OCI-LY7 (cell line): Measurements from ENCODE around the gene BMP4. TPM values are rescaled to one million over a fixed set of nuclear protein-coding genes. Genes with fewer than 3 reads are reported as not detected.

Source experiments
- BruUV-seq: library from RNA; stranded (reverse); fragments of 400-500 nt; replicated peaks from 2 replicates; lab custom pipeline; 2021; lab: Mats Ljungman, UMichigan
- CTCF ChIA-PET: fragments of 300-600 bp; sonication (Branson Sonifier 250); formaldehyde crosslinking; loops from one replicate; lab custom pipeline; 2022; ENCODE audit warnings: antibody characterized with exemption; ENCODE audit not compliant: unreplicated experiment; lab: Charles Lee
- POLR2A ChIA-PET: fragments of 300-600 bp; sonication (Branson Sonifier 250); formaldehyde crosslinking; loops from one replicate; lab custom pipeline; 2022; ENCODE audit warnings: antibody characterized with exemption; lab: Charles Lee
- DNase-seq: peaks from one replicate; pipeline ENCODE4 v3.0.0-alpha.2; 2015; ENCODE audit warnings: low spot score
- H2AFZ ChIP-seq: fragments of 200-600 bp; sonication (generic), shearing (Covaris generic); 2 replicates; pipeline ENCODE4 v1.6.1; 2014; ENCODE audit warnings: mild to moderate bottlenecking, antibody characterized with exemption, low read length, moderate library complexity
- H3K27ac ChIP-seq: fragments of 200-600 bp; sonication (generic); 2 replicates; pipeline ENCODE4 v1.5.1; 2014; ENCODE audit warnings: mixed run types, low read depth, mild to moderate bottlenecking, moderate library complexity, low read length, inconsistent platforms; ENCODE audit not compliant: poor library complexity, severe bottlenecking
- H3K36me3 ChIP-seq: fragments of 200-600 bp; sonication (generic); 2 replicates; pipeline ENCODE4 v1.6.1; 2014; ENCODE audit warnings: mild to moderate bottlenecking, antibody characterized with exemption, low read length, moderate library complexity, mixed read lengths; ENCODE audit not compliant: insufficient read depth
- H3K4me1 ChIP-seq: fragments of 200-600 bp; sonication (generic); 2 replicates; pipeline ENCODE4 v1.5.1; 2014; ENCODE audit warnings: mild to moderate bottlenecking, low read length; ENCODE audit not compliant: insufficient read depth, poor library complexity, severe bottlenecking
- H3K4me2 ChIP-seq: fragments of 200-600 bp; sonication (generic); 2 replicates; pipeline ENCODE4 v1.6.1; 2014; ENCODE audit warnings: mild to moderate bottlenecking, low read length
- H3K4me3 ChIP-seq: fragments of 200-600 bp; sonication (generic); 2 replicates; pipeline ENCODE4 v1.5.1; 2014; ENCODE audit warnings: mild to moderate bottlenecking, low read depth, low read length; ENCODE audit not compliant: poor library complexity, severe bottlenecking
- H3K79me2 ChIP-seq: fragments of 200-600 bp; sonication (generic); 2 replicates; pipeline ENCODE4 v1.6.1; 2016; ENCODE audit warnings: low read depth, mild to moderate bottlenecking, low read length, moderate library complexity, mixed read lengths; ENCODE audit not compliant: insufficient read depth
- H3K9me2 ChIP-seq: fragments of 200-600 bp; sonication (generic); 2 replicates; pipeline ENCODE4 v1.6.1; 2016; ENCODE audit warnings: mild to moderate bottlenecking, low read length, mixed read lengths; ENCODE audit not compliant: insufficient read depth
- H3K9me3 ChIP-seq: fragments of 200-600 bp; sonication (generic); 2 replicates; pipeline ENCODE4 v1.6.1; 2014; ENCODE audit warnings: mild to moderate bottlenecking, mixed run types, low read length, mixed read lengths
- H4K20me1 ChIP-seq: fragments of 200-600 bp; sonication (generic); 2 replicates; pipeline ENCODE4 v1.6.1; 2014; ENCODE audit warnings: mild to moderate bottlenecking, antibody characterized with exemption, low read length, moderate library complexity, mixed read lengths; ENCODE audit not compliant: insufficient read depth
- EZH2phosphoT487 ChIP-seq: fragments of 200-600 bp; sonication (generic); IDR thresholded peaks from 2 replicates; pipeline ENCODE4 v1.6.1; 2018; ENCODE audit warnings: low read depth, borderline replicate concordance, mild to moderate bottlenecking, mixed run types, antibody characterized with exemption, low read length, moderate library complexity, mixed read lengths
- intact Hi-C: fragments of 100-400 bp; cut with micrococcal nuclease; formaldehyde crosslinking; loops from one replicate; pipeline ENCODE4 v1.10.0; 2022; ENCODE audit not compliant: unreplicated experiment
- total RNA-seq, 2 experiments: library from RNA; depleted of rRNA in 1 of 2; stranded (reverse); fragments of >200 nt in 1 of 2; shearing (Covaris generic) in 1 of 2; gene quantifications; 2 replicates each; pipeline ENCODE4 v1.2.3, GENCODE V29; 2014 to 2022
- TF ChIP-seq, protein P1 (sequence below): fragments of 200-600 bp; sonication (generic); conservative IDR thresholded peaks from 2 replicates; pipeline ENCODE4 v1.5.1; 2014; ENCODE audit warnings: mild to moderate bottlenecking, antibody characterized with exemption, low read length, moderate library complexity, mixed read lengths

Gene BMP4
- total RNA-seq, 2 experiments from 2014 or later, result not detected

GRCh38 chr14:53929871-53930715 is 26.5 kb downstream of the BMP4 start:
- DNase-seq, result peak; percentile 50
- H3K4me2 ChIP-seq, result no peak overlapping the region
- ChIA-PET CTCF (no interaction called here), POLR2A (no interaction called here)
- BruUV-seq, result no TSS peak
- no peak overlapping the region for H2AFZ ChIP-seq
- no peaks in the 10 kb centered on the region for H3K9me2 ChIP-seq
- no peaks in the 10 kb centered on the region for H3K79me2 ChIP-seq
- H3K36me3 ChIP-seq, result no peaks in the 10 kb centered on the region
- H3K27ac ChIP-seq, result no peak overlapping the region
- no peak overlapping the region for H3K4me3 ChIP-seq
- H3K4me1 ChIP-seq, result no peaks in the 10 kb centered on the region
- H3K9me3 ChIP-seq, result no peaks in the 10 kb centered on the region
- no peaks in the 10 kb centered on the region for H4K20me1 ChIP-seq
- intact Hi-C loops, result loop anchor here (10.0 kb wide), 1 partner anchor 395 kb away; no protein-coding TSS in a partner anchor
- no peak for TF ChIP-seq EZH2phosphoT487
- TF ChIP-seq, protein P1, sequence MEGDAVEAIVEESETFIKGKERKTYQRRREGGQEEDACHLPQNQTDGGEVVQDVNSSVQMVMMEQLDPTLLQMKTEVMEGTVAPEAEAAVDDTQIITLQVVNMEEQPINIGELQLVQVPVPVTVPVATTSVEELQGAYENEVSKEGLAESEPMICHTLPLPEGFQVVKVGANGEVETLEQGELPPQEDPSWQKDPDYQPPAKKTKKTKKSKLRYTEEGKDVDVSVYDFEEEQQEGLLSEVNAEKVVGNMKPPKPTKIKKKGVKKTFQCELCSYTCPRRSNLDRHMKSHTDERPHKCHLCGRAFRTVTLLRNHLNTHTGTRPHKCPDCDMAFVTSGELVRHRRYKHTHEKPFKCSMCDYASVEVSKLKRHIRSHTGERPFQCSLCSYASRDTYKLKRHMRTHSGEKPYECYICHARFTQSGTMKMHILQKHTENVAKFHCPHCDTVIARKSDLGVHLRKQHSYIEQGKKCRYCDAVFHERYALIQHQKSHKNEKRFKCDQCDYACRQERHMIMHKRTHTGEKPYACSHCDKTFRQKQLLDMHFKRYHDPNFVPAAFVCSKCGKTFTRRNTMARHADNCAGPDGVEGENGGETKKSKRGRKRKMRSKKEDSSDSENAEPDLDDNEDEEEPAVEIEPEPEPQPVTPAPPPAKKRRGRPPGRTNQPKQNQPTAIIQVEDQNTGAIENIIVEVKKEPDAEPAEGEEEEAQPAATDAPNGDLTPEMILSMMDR, result peak; percentile 84

GRCh38 chr14:53927171-53927570 is 29.5 kb downstream of the BMP4 start:
- no peak for TF ChIP-seq EZH2phosphoT487
- TF ChIP-seq, protein P1, result no peak
- CTCF ChIA-PET, result no interaction called here
- intact Hi-C loops, result no loop called here

More at GRCh38 chr14:53927171-53927570, 29.5 kb downstream of the BMP4 start:
- H3K79me2 ChIP-seq, result no peaks in the 10 kb centered on the region
- no peaks in the 10 kb centered on the region for H3K4me1 ChIP-seq
- H4K20me1 ChIP-seq, result no peaks in the 10 kb centered on the region
- no peak for DNase-seq
- BruUV-seq, result no TSS peak
- H2AFZ ChIP-seq, result no peak overlapping the region
- H3K9me2 ChIP-seq, result no peaks in the 10 kb centered on the region
- no peak overlapping the region for H3K27ac ChIP-seq
- H3K36me3 ChIP-seq, result no peaks in the 10 kb centered on the region
- H3K9me3 ChIP-seq, result no peaks in the 10 kb centered on the region
- H3K4me3 ChIP-seq, result no peak overlapping the region
- POLR2A ChIA-PET, result no interaction called here
- H3K4me2 ChIP-seq, result no peak overlapping the region
